ENCODE results near the gene NBDY.
"Not testable (repeated sequence)": the region's sequence is repeated elsewhere in the genome, so short reads cannot be mapped to it uniquely, and the experiment has no call there.

NBDY gene

DNA sequence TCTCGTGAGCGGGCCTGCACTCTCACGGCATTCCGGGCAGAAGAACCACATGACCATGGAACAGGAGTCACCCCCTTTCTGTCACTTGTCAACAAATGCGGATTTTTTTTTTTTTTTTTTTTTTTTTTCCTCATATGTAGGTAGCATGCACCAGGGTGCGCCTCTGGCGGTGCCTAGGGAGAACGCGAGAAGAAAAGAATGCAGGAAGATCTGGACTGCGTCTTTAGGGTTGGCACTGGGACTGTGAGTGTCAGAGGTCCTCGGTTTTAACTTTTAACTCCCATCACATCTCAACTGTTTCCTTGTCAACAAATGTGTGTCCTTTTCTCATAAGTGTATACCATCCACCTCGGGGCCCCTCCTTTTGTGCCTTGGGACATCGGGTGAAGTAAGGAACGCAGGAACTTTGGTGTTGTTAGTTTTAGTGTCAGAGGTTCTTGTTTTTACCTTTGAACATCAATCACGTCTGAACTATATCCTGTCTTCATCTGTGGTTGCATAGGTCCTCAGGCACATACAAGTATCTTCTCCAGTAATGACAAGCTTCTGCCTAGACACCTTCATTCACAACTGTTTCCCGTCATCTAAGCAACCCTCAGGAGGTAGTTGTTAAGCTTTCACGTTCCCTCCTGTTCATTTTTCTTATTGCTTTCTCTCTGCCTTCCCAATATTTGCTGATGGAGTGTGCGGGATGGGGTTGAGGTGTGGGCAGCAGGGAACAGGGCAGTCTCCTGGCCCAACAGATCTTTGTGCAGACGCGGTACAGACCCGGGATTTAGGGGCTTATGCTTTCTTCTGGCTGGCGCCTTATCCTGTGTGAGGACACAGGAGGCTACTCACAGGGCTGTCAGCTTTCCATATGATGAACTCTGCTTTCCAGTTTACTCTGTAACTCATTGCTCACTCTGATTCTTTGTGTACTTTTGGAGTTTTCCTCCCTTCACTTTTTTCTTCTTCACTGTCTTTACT is 51.9 kb downstream of the NBDY start:
- H3K27me3 ChIP-seq (ENCODE audit: control insufficient read depth, insufficient read depth, low read length); H3K4me3 ChIP-seq (ENCODE audit: low read depth, low read length); H3K9ac ChIP-seq (ENCODE audit: low read depth, low read length); H3K36me3 ChIP-seq (ENCODE audit: control insufficient read depth, insufficient read depth, low read length); H3K27ac ChIP-seq (ENCODE audit: low read depth, low read length); H3K9me3 ChIP-seq (ENCODE audit: control insufficient read depth, insufficient read depth, low read length); H3K4me1 ChIP-seq (ENCODE audit: control insufficient read depth, insufficient read depth, low read length): not testable (repeated sequence)

DNA sequence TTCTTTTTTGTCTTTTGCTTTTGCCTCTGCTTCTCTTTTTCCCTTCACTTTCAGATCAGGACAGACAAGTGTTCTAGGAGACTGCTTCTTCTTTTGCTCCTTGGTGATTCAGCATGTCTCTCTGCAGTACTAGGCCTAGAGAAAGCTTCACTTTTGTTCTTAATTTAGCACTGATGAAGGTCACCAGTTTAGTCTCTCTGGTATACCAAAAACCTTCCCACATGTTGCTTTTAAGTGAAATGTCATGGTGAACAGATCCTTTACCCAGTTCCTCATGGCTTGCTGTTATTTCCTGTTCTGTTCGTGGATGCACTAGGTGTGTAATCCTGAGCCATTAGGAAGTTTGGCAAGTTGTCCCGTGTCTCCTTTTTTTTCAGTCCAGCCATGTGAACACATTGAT is 53.3 kb downstream of the NBDY start:
- Histone ChIP-seq H3K36me3 (ENCODE audit: control insufficient read depth, insufficient read depth, low read length) (peaks cover 13% of the 10 kb centered on the region), H3K27me3 (ENCODE audit: control insufficient read depth, insufficient read depth, low read length) (no peaks in the 10 kb centered on the region), H3K4me3 (ENCODE audit: low read depth, low read length) (no peak overlapping the region), H3K9me3 (ENCODE audit: control insufficient read depth, insufficient read depth, low read length) (peaks cover 17% of the 10 kb centered on the region), H3K9ac (ENCODE audit: low read depth, low read length) (no peak overlapping the region), H3K4me1 (ENCODE audit: control insufficient read depth, insufficient read depth, low read length) (no peaks in the 10 kb centered on the region), H3K27ac (ENCODE audit: low read depth, low read length) (no peak overlapping the region)

DNA sequence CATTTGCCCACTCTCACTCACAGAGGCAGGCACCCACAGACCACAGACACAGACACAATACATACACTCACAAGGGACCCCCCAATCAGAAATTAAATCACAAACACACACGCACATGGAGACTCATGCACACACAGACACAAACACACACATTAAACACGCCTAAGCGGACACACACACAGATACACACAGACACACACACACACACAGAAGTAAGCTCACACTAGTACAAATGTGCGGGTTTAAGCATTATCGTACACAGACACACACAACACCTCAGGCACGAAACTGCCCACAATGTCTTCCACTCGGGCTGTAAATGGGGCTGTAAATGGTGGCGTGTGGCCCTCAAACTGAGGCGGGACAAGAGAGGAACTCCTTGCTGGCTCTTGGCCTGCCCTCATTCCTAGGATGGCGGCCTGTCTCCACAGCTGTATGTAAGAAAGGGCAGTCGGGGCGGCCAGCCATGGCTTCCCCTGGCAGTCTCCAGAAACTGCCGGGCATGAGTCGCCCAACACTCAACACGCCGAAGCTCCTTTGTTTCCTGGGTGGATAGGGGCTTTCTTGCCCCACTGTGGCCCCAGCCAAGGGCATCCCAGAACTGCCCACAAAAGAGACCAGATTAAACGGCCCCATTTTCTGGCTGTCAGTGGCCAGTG is 53.9 kb downstream of the NBDY start:
- Histone ChIP-seq H3K27me3 (ENCODE audit: control insufficient read depth, insufficient read depth, low read length) (no peaks in the 10 kb centered on the region), H3K9ac (ENCODE audit: low read depth, low read length) (no peak overlapping the region), H3K4me3 (ENCODE audit: low read depth, low read length) (no peak overlapping the region), H3K36me3 (ENCODE audit: control insufficient read depth, insufficient read depth, low read length) (peaks cover 13% of the 10 kb centered on the region), H3K4me1 (ENCODE audit: control insufficient read depth, insufficient read depth, low read length) (no peaks in the 10 kb centered on the region), H3K27ac (ENCODE audit: low read depth, low read length) (no peak overlapping the region), H3K9me3 (ENCODE audit: control insufficient read depth, insufficient read depth, low read length) (peaks cover 21% of the 10 kb centered on the region)

DNA sequence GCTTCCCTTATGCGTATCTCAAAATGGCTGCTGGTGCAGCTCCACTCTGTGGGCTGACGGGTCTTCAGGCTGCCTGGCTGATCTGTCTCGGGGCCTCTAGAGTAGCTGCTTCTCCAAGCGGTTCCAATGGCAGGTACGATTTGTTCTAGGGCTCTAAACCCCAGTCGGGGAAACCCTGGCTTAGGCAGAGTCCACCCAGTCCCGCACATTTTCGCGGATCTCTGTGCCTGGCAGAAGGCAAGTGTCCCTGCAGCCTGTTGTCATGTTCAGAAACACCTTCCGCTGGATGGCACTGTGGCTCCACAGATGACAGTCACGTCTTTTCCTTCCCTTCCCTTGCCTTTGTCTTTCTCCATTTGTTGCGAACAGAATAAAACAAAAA is 54.4 kb downstream of the NBDY start:
- Histone ChIP-seq H3K9ac (ENCODE audit: low read depth, low read length) (no peak overlapping the region), H3K36me3 (ENCODE audit: control insufficient read depth, insufficient read depth, low read length) (peaks cover 13% of the 10 kb centered on the region), H3K4me1 (ENCODE audit: control insufficient read depth, insufficient read depth, low read length) (no peaks in the 10 kb centered on the region), H3K4me3 (ENCODE audit: low read depth, low read length) (no peak overlapping the region), H3K27me3 (ENCODE audit: control insufficient read depth, insufficient read depth, low read length) (no peaks in the 10 kb centered on the region), H3K27ac (ENCODE audit: low read depth, low read length) (no peak overlapping the region), H3K9me3 (ENCODE audit: control insufficient read depth, insufficient read depth, low read length) (peaks cover 22% of the 10 kb centered on the region)

DNA sequence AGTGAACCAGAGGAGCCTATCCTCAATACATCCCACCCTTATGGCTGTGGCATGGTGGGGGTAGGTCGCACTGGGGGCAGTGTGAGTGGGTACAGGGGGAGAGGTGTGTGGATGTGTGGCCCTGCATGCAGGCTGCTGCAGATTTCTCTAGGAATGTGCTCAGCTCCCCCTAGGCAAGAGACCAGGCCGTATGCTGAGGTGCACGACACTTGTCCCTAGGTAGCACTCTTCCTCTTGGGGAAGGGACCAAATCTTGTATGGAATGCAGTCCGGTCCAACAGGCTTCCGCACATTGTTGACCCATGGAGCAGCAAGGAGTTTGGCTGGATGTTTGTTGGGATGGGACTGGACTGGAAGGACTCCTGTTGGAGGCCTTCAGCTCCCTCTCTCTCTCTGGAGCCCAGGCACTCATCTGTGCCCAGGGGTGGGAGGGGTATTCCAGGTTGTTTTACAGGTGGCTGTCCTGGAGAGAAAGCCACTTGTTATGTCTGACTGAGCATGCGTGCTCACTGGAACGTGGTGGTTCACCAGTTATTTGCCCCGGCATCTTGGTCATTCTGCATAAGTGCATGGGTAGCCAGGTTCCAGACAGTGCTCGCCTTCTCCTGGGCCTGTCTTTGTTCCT is 55.1 kb downstream of the NBDY start:
- Histone ChIP-seq H3K27me3 (ENCODE audit: control insufficient read depth, insufficient read depth, low read length) (no peaks in the 10 kb centered on the region), H3K4me1 (ENCODE audit: control insufficient read depth, insufficient read depth, low read length) (no peaks in the 10 kb centered on the region), H3K4me3 (ENCODE audit: low read depth, low read length) (no peak overlapping the region), H3K27ac (ENCODE audit: low read depth, low read length) (no peak overlapping the region), H3K36me3 (ENCODE audit: control insufficient read depth, insufficient read depth, low read length) (peaks cover 13% of the 10 kb centered on the region), H3K9me3 (ENCODE audit: control insufficient read depth, insufficient read depth, low read length) (peaks cover 22% of the 10 kb centered on the region), H3K9ac (ENCODE audit: low read depth, low read length) (no peak overlapping the region)

DNA sequence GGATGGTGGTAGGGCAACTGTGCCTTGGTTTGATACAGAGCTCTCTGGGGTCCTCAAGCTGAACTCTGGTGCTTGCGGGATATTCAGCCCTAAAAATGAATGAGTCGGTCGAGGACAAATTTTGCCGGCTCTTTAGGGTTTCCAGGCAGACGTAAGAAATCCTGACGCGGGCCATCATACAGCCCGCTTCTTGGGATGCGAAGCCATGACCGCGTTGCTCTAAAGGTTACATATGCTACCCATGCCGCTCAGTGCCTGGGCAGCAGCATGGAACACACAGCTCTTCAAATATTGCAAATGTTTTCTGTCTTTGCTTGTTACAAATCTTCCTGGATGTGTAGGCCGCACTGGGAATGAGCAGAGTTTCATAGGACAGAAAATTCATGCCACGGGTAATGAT is 55.6 kb downstream of the NBDY start:
- Histone ChIP-seq H3K4me3 (ENCODE audit: low read depth, low read length) (no peak overlapping the region), H3K36me3 (ENCODE audit: control insufficient read depth, insufficient read depth, low read length) (peaks cover 13% of the 10 kb centered on the region)

DNA sequence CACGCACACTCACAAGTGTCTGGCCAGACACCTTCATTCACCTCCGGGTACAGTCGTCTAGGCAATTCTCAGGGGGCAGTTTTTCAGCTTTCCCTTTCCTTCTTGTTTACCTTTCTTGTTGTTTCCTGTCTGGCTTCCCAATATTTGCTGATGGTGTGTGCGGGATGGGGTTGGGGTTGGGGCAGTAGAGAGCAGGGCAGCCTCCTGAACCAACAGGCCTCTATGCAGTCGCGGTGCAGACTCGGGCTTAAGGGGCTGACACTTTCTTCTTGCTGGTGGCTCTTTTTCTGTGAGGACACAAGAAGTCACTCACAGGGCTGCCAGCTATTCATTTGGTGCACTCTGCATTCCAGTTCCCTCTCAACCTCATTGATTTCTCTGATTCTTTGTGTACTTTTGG is 56.4 kb downstream of the NBDY start:
- no peak overlapping the region for H3K9ac ChIP-seq (ENCODE audit: low read depth, low read length)
- peaks cover 28% of the 10 kb centered on the region for H3K9me3 ChIP-seq (ENCODE audit: control insufficient read depth, insufficient read depth, low read length)
- no peak overlapping the region for H3K27ac ChIP-seq (ENCODE audit: low read depth, low read length)
- no peaks in the 10 kb centered on the region for H3K27me3 ChIP-seq (ENCODE audit: control insufficient read depth, insufficient read depth, low read length)
- H3K4me1 ChIP-seq (ENCODE audit: control insufficient read depth, insufficient read depth, low read length) = no peaks in the 10 kb centered on the region
- no peak overlapping the region for H3K4me3 ChIP-seq (ENCODE audit: low read depth, low read length)
- peaks cover 13% of the 10 kb centered on the region for H3K36me3 ChIP-seq (ENCODE audit: control insufficient read depth, insufficient read depth, low read length)

More for the DNA sequence above, 55.6 kb downstream of the NBDY start:
- H3K9ac ChIP-seq (ENCODE audit: low read depth, low read length) = no peak overlapping the region
- H3K27ac ChIP-seq (ENCODE audit: low read depth, low read length) = no peak overlapping the region
- peaks cover 24% of the 10 kb centered on the region for H3K9me3 ChIP-seq (ENCODE audit: control insufficient read depth, insufficient read depth, low read length)
- no peaks in the 10 kb centered on the region for H3K27me3 ChIP-seq (ENCODE audit: control insufficient read depth, insufficient read depth, low read length)
- H3K4me1 ChIP-seq (ENCODE audit: control insufficient read depth, insufficient read depth, low read length) = no peaks in the 10 kb centered on the region

DNA sequence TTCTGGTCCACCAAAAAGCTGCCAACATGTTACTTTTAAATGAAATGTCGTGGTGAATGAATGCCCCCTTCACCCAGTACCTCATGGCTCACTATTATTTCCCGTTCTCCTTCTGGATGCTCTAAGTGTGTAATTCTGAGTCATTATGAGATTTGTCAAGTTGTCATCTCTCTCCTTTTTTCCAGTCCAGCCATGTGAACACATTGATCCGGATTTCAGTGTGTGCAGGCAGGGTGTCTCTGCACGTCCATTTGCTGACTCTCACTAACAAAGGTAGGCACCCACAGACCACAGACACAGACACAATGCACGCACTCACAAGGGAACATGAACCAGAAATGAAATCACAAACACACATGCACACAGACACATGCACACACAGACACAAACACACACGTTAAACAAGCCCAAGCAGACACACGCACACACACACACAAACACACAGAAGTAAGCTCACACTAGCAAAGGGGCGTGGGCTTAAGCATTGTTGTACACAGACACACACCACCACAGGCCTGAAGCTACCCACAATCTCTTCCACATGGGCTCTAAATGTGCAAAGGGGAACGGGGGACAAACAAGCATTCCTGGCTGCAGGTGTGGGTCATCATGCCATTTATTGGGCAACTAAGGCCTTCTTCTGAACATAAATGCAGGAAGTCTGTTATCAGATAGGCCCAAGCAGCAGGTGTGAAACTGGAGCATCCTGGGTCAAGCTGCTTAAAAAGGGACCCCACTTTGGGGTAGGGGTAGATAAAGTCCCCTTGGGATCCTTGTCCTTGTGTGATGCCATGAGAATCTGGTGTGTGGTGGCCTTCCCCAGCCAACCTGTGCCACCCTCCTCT is 58.1 kb downstream of the NBDY start:
- Histone ChIP-seq H3K4me1 (ENCODE audit: control insufficient read depth, insufficient read depth, low read length) (no peaks in the 10 kb centered on the region), H3K9ac (ENCODE audit: low read depth, low read length) (no peak overlapping the region), H3K27me3 (ENCODE audit: control insufficient read depth, insufficient read depth, low read length) (no peaks in the 10 kb centered on the region), H3K27ac (ENCODE audit: low read depth, low read length) (no peak overlapping the region), H3K4me3 (ENCODE audit: low read depth, low read length) (no peak overlapping the region), H3K9me3 (ENCODE audit: control insufficient read depth, insufficient read depth, low read length) (peaks cover 32% of the 10 kb centered on the region), H3K36me3 (ENCODE audit: control insufficient read depth, insufficient read depth, low read length) (peaks cover 10% of the 10 kb centered on the region)

DNA sequence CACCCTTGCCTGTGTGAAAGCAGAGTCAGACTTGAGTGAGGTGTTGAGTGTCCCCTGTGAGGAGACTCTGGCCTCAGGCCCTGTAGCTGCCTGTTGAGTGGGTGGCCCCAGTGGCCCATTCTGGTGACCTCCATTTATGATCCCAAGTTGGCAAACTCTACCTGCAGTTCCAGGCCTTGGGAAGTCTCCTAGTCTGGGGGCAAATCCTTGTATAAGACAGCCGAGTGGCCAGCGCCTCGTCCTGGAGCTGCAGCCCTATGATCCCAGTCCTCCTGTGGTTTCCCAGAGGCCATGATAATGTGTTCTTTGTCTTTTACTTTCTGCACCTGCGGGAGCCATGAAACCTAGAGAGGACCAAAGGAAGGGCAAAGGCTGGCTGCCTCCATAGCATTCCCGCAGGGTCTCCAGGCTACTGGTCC is 58.7 kb downstream of the NBDY start:
- H3K9ac ChIP-seq (ENCODE audit: low read depth, low read length) = no peak overlapping the region
- H3K4me3 ChIP-seq (ENCODE audit: low read depth, low read length) = no peak overlapping the region
- peaks cover 16% of the 10 kb centered on the region for H3K36me3 ChIP-seq (ENCODE audit: control insufficient read depth, insufficient read depth, low read length)
- H3K27ac ChIP-seq (ENCODE audit: low read depth, low read length) = no peak overlapping the region
- H3K9me3 ChIP-seq (ENCODE audit: control insufficient read depth, insufficient read depth, low read length) = peaks cover 38% of the 10 kb centered on the region
- no peaks in the 10 kb centered on the region for H3K4me1 ChIP-seq (ENCODE audit: control insufficient read depth, insufficient read depth, low read length)
- no peaks in the 10 kb centered on the region for H3K27me3 ChIP-seq (ENCODE audit: control insufficient read depth, insufficient read depth, low read length)

DNA sequence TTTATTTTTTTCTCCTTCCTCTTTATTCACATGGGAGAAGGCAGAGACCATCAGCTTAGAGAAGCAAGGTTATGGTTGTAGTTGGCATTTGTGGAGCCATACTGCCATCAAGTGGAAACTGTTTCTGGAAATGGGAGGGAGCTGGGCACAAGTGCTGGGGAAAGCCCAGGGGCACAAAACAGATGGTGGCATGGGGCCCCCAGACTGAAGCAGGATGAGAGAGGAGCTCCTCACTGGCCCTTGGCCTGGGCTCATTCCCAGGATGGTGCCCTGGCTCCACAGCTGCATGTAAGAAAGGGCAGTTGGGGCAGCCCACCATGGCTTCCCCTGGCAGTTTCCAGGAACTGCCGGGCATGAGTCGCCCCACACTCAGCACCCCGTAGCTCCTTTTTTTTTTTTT is 59.2 kb downstream of the NBDY start:
- Histone ChIP-seq H3K36me3 (ENCODE audit: control insufficient read depth, insufficient read depth, low read length) (peaks cover 16% of the 10 kb centered on the region), H3K9ac (ENCODE audit: low read depth, low read length) (no peak overlapping the region), H3K9me3 (ENCODE audit: control insufficient read depth, insufficient read depth, low read length) (peaks cover 43% of the 10 kb centered on the region), H3K4me3 (ENCODE audit: low read depth, low read length) (no peak overlapping the region), H3K27ac (ENCODE audit: low read depth, low read length) (no peak overlapping the region), H3K27me3 (ENCODE audit: control insufficient read depth, insufficient read depth, low read length) (no peaks in the 10 kb centered on the region), H3K4me1 (ENCODE audit: control insufficient read depth, insufficient read depth, low read length) (no peaks in the 10 kb centered on the region)

Measured in HUES48 (cell line).